ENCODE measurements around the gene TRAF3IP3.

DNA sequence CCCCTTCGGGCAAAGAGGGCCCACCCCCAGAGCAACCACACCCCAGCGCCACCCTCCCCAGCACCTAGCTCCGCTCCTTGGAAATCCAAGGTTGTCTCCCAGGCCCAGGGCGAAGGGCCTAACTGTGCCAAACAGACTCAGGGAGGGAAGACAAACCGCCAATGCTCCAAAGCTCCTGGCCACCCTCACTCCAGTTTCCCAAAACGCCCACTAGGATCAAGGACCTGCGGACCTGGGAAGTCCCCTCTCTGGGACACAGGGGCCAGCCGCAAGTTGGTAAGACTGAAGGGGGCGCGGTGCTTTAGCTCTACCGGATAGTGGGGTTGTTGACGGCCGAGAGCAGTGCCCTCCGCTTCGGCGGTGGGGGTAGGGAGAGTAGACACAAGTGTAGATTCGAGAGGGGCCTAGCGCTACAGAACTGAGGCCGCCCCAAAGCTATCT lies 49.5 kb downstream of the TRAF3IP3 start:
- TF ChIP-seq, protein P1, sequence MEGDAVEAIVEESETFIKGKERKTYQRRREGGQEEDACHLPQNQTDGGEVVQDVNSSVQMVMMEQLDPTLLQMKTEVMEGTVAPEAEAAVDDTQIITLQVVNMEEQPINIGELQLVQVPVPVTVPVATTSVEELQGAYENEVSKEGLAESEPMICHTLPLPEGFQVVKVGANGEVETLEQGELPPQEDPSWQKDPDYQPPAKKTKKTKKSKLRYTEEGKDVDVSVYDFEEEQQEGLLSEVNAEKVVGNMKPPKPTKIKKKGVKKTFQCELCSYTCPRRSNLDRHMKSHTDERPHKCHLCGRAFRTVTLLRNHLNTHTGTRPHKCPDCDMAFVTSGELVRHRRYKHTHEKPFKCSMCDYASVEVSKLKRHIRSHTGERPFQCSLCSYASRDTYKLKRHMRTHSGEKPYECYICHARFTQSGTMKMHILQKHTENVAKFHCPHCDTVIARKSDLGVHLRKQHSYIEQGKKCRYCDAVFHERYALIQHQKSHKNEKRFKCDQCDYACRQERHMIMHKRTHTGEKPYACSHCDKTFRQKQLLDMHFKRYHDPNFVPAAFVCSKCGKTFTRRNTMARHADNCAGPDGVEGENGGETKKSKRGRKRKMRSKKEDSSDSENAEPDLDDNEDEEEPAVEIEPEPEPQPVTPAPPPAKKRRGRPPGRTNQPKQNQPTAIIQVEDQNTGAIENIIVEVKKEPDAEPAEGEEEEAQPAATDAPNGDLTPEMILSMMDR (IDR thresholded peaks at IDR 0.05): no peak
- no peak for TF ChIP-seq POLR2A (IDR thresholded peaks at IDR 0.05)
